IMR-90 (cell line): ENCODE results near the gene MIPEP. TPM values are rescaled to one million over a fixed set of nuclear protein-coding genes. Genes with fewer than 3 reads are reported as not detected.

ENCODE experiments used
- ATAC-seq: fragments of 200-7000 bp; cut with Tn5 transposase; 2 replicates; pipeline ENCODE4 v1.9.1; 2020; ENCODE audit warnings: low read depth, mild to moderate bottlenecking, moderate library complexity
- BruUV-seq: library from RNA; stranded (reverse); fragments of 400-500 nt; replicated peaks from 2 replicates; lab custom pipeline; 2021; lab: Mats Ljungman, UMichigan
- CTCF ChIA-PET: fragments of 300-600 bp; formaldehyde crosslinking; extraction: SDS; loops from one replicate; lab custom pipeline; 2021; ENCODE audit warnings: antibody characterized with exemption; lab: Yijun Ruan, JAX
- POLR2A ChIA-PET: fragments of 300-600 bp; sonication (Branson Sonifier 250); formaldehyde crosslinking; loops from one replicate; lab custom pipeline; 2022; ENCODE audit warnings: antibody characterized with exemption; ENCODE audit not compliant: unreplicated experiment; lab: Charles Lee
- DNase-seq: peaks from one replicate; pipeline ENCODE4 v3.0.0; 2013
- H2AFZ ChIP-seq: replicated peaks from 2 replicates; pipeline ENCODE3; 2013; ENCODE audit warnings: low read length, mild to moderate bottlenecking; ENCODE audit not compliant: poor library complexity
- H2AK5ac ChIP-seq: 2 replicates; pipeline ENCODE4 v1.6.1; 2013; ENCODE audit warnings: low read depth, low read length, inconsistent platforms
- H2AK9ac ChIP-seq: replicated peaks from 2 replicates; pipeline ENCODE3; 2013; ENCODE audit warnings: mild to moderate bottlenecking, low read depth, low read length, moderate library complexity; ENCODE audit not compliant: poor library complexity
- H2BK120ac ChIP-seq: 2 replicates; pipeline ENCODE4 v1.6.1; 2013; ENCODE audit warnings: low read depth, low read length, inconsistent platforms
- H2BK15ac ChIP-seq: 3 replicates; pipeline ENCODE4 v1.6.1; 2013; ENCODE audit warnings: low read depth, low read length, inconsistent platforms
- H2BK20ac ChIP-seq: 2 replicates; pipeline ENCODE4 v1.6.1; 2013; ENCODE audit warnings: low read depth, mild to moderate bottlenecking, inconsistent platforms, low read length, moderate library complexity
- H2BK5ac ChIP-seq: 2 replicates; pipeline ENCODE4 v1.6.1; 2013; ENCODE audit warnings: mild to moderate bottlenecking, low read depth, low read length, inconsistent platforms; ENCODE audit not compliant: poor library complexity, severe bottlenecking
- H3K14ac ChIP-seq: replicated peaks from 2 replicates; pipeline ENCODE4 v1.6.1; 2013; ENCODE audit warnings: low read depth, low read length, inconsistent platforms
- H3K18ac ChIP-seq: 2 replicates; pipeline ENCODE4 v1.6.1; 2013; ENCODE audit warnings: low read depth, low read length, control low read depth
- H3K23ac ChIP-seq: 2 replicates; pipeline ENCODE4 v1.6.1; 2013; ENCODE audit warnings: low read depth, low read length, inconsistent platforms
- H3K27ac ChIP-seq: 2 replicates; pipeline ENCODE4 v1.5.1; 2013; ENCODE audit warnings: mild to moderate bottlenecking, control low read depth, low read length; ENCODE audit not compliant: insufficient read depth
- H3K27me3 ChIP-seq: 2 replicates; pipeline ENCODE4 v1.6.1; 2013; ENCODE audit warnings: low read length; ENCODE audit not compliant: control insufficient read depth, insufficient read depth
- H3K36me3 ChIP-seq: 2 replicates; pipeline ENCODE4 v1.6.1; 2013; ENCODE audit warnings: low read length, mixed read lengths; ENCODE audit not compliant: control insufficient read depth, insufficient read depth
- H3K4ac ChIP-seq: 2 replicates; pipeline ENCODE4 v1.6.1; 2013; ENCODE audit warnings: low read depth, low read length, inconsistent platforms
- H3K4me1 ChIP-seq: 2 replicates; pipeline ENCODE4 v1.6.1; 2013; ENCODE audit warnings: low read length, mixed read lengths; ENCODE audit not compliant: control insufficient read depth, insufficient read depth
- H3K4me2 ChIP-seq: 2 replicates; pipeline ENCODE4 v1.6.1; 2013; ENCODE audit warnings: low read depth, mild to moderate bottlenecking, control low read depth, low read length, moderate library complexity
- H3K4me3 ChIP-seq: 2 replicates; pipeline ENCODE4 v1.5.1; 2013; ENCODE audit warnings: low read depth, mild to moderate bottlenecking, control low read depth, low read length, moderate library complexity; ENCODE audit not compliant: insufficient read depth
- H3K56ac ChIP-seq: 2 replicates; pipeline ENCODE4 v1.6.1; 2013; ENCODE audit warnings: low read length, inconsistent platforms; ENCODE audit not compliant: insufficient read depth; ENCODE audit errors: extremely low read depth
- H3K79me1 ChIP-seq, 2 experiments: 2 replicates each; pipeline ENCODE4 v1.6.1; 2013; ENCODE audit warnings: low read length in 2 of 2, inconsistent platforms in 1 of 2, low read depth in 1 of 2
- H3K9ac ChIP-seq: 2 replicates; pipeline ENCODE4 v1.6.1; 2013; ENCODE audit warnings: low read depth, low read length, control low read depth
- H3K9me1 ChIP-seq: 2 replicates; pipeline ENCODE4 v1.6.1; 2013; ENCODE audit warnings: low read length, inconsistent platforms; ENCODE audit not compliant: insufficient read depth
- H3K9me3 ChIP-seq: 2 replicates; pipeline ENCODE4 v1.6.1; 2013; ENCODE audit warnings: low read length; ENCODE audit not compliant: control insufficient read depth, insufficient read depth
- H4K20me1 ChIP-seq: 2 replicates; pipeline ENCODE4 v1.6.1; 2013; ENCODE audit warnings: low read length, inconsistent platforms; ENCODE audit not compliant: insufficient read depth
- H4K5ac ChIP-seq: 2 replicates; pipeline ENCODE4 v1.6.1; 2013; ENCODE audit warnings: mild to moderate bottlenecking, low read depth, low read length, control low read depth
- H4K8ac ChIP-seq, 2 experiments: 2 replicates each; pipeline ENCODE4 v1.6.1; 2013; ENCODE audit warnings: low read depth in 2 of 2, low read length in 2 of 2, control low read depth in 1 of 2, inconsistent platforms in 1 of 2
- H4K91ac ChIP-seq: 2 replicates; pipeline ENCODE4 v1.6.1; 2013; ENCODE audit warnings: low read depth, low read length, inconsistent platforms; ENCODE audit not compliant: insufficient read depth
- BHLHE40 ChIP-seq: fragments of 150-350 bp; IDR thresholded peaks from 2 replicates; pipeline ENCODE4 v1.6.1; 2016; ENCODE audit warnings: mild to moderate bottlenecking, low read depth, low read length
- FOS ChIP-seq: fragments of 150-350 bp; IDR thresholded peaks from 2 replicates; pipeline ENCODE4 v1.6.1; 2016; ENCODE audit warnings: low read depth, low read length
- MAFK ChIP-seq: IDR thresholded peaks from 2 replicates; pipeline ENCODE4 v1.6.1; 2012; ENCODE audit warnings: low read depth, low read length, improper control_type of control experiment
- NFE2L2 ChIP-seq: fragments of 150-350 bp; IDR thresholded peaks from 2 replicates; pipeline ENCODE4 v1.6.1; 2016; ENCODE audit warnings: low read depth, mild to moderate bottlenecking, low read length
- POLR2A ChIP-seq: IDR thresholded peaks from 2 replicates; pipeline ENCODE4 v1.6.1; 2012; ENCODE audit warnings: mild to moderate bottlenecking, low read depth, low read length
- RAD21 ChIP-seq: IDR thresholded peaks from 2 replicates; pipeline ENCODE4 v1.6.1; 2012; ENCODE audit warnings: low read length, improper control_type of control experiment
- SMC3 ChIP-seq: fragments of 150-350 bp; IDR thresholded peaks from 2 replicates; pipeline ENCODE4 v1.6.1; 2016; ENCODE audit warnings: low read depth, mild to moderate bottlenecking, antibody characterized with exemption, low read length, moderate library complexity
- WGBS, 2 experiments: methylation state at CpG; one replicate each; pipeline versions ENCODE4 v1.1.5 to v1.1.7; 2013; ENCODE audit warnings: missing lambda C conversion rate in 2 of 2; ENCODE audit not compliant: insufficient read length in 1 of 2; ENCODE audit errors: extremely low coverage in 2 of 2; 5-methylcytosine and 5-hydroxymethylcytosine counted together
- dilution Hi-C: fragments of 300-500 bp; cut with HindIII; formaldehyde crosslinking; loops from one replicate; pipeline ENCODE4 v1.14.3; 2018; ENCODE audit warnings: low sequenced_read_pairs; ENCODE audit not compliant: unreplicated experiment
- in situ Hi-C: fragments of 300-500 bp; cut with MboI; formaldehyde crosslinking; loops from 3 replicates; pipeline ENCODE4 v1.14.3; 2019; ENCODE audit warnings: low sequenced_read_pairs, inconsistent platforms, mixed read lengths
- intact Hi-C: fragments of 100-400 bp; cut with micrococcal nuclease; formaldehyde crosslinking; loops from 2 replicates; pipeline ENCODE4 v1.10.0; 2022
- polyA plus RNA-seq, 3 experiments: library from polyadenylated mRNA; depleted of rRNA; stranded (reverse); fragments of >200 nt; gene quantifications; 2 replicates each; pipeline ENCODE4 v1.2.3, GENCODE V29; 2012; ENCODE audit warnings: low replicate concordance in 1 of 3
- total RNA-seq: library from RNA; depleted of rRNA; stranded (reverse); fragments of >200 nt; gene quantifications from 2 replicates; pipeline ENCODE4 v1.2.3, GENCODE V29; 2012

Gene MIPEP
- total and polyA plus RNA-seq, 2 of the 4 experiments (the other 2 are of a cell fraction): 15.0 to 21.5 TPM

DNA sequence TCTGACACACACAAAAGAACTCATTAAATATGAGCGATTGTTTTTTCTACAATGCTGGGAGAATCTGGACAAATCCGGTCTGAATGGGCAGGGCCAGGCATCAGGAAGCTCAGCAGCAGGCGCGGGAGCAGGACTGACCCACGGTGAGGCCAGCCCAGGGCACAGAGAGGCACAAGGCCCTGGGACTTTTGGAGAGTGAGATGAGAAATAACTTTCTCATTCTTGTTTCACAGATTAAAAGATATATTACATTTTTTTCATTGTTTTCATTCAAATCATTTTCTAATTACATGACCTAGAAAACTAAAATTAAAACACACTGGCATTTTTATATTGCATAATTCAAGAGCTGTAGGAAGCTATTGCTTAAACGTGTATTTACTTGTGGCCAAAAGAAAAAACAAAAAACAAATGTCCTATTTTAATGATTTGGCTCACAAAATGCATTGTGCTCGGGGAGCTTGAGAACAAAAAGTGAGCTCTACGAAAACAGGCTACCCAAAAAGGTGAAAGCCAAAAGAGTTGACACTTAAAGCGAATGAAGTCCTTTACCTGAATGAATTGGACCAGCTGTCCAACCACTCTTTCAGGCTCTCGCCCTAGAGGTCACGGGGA lies 185.8 kb downstream of the MIPEP start:
- Histone ChIP-seq H2BK120ac (peak overlapping the region; percentile 68; the same call in 1 of the 2 replicates), H3K9ac (no peak overlapping the region), H3K36me3 (no peaks in the 10 kb centered on the region), H2AK5ac (peak overlapping the region; percentile 40; the same call in 1 of the 2 replicates), H3K18ac (peak overlapping the region; percentile 80), H3K23ac (no peak overlapping the region), H3K79me1 (no peaks in the 10 kb centered on the region; a peak in 1 of 4 replicates), H2BK20ac (peak overlapping the region; percentile 54), H3K4ac (peak overlapping the region; percentile 72), H3K56ac (no peak overlapping the region), H3K4me3 (no peak overlapping the region), H4K5ac (peak overlapping the region; percentile 61), H4K91ac (peak overlapping the region; percentile 43), H3K4me1 (peaks cover 21% of the 10 kb centered on the region), H2AK9ac (no peak overlapping the region), H3K9me3 (no peaks in the 10 kb centered on the region), H2AFZ (no peak overlapping the region), H4K8ac (peak overlapping the region; percentile 47 to 57; a peak in 3 of 4 replicates), H2BK5ac (peak overlapping the region; percentile 33), H2BK15ac (peak overlapping the region; percentile 63; the same call in 1 of the 3 replicates), H3K4me2 (no peak overlapping the region), H3K27me3 (no peaks in the 10 kb centered on the region), H3K27ac (peak overlapping the region; percentile 40; the same call in 1 of the 2 replicates), H4K20me1 (no peaks in the 10 kb centered on the region), H3K14ac (peak overlapping the region; percentile 55; the same call in 1 of the 2 replicates), H3K9me1 (peaks cover 14% of the 10 kb centered on the region)
- no TSS peak for BruUV-seq
- intact Hi-C loops: no loop called here
- WGBS, 2 experiments: 100% methylated on average over 4 of the region's 11 CpGs; no CpG with 5 or more reads in 1 of the 2 experiments
- ChIA-PET POLR2A (no interaction called here), CTCF (no interaction called here)
- DNase-seq: no peak
- ATAC-seq: no peak
- TF ChIP-seq POLR2A (no peak), BHLHE40 (no peak), NFE2L2 (no peak), MAFK (no peak), SMC3 (no peak), FOS (no peak), RAD21 (no peak)
- in situ Hi-C loops: no loop called here
- dilution Hi-C loops: no loop called here
